K562 (cell line): ENCODE data around the gene ABCF3. TPM values are rescaled to one million over a fixed set of nuclear protein-coding genes. Genes with fewer than 3 reads are reported as not detected.
A peak's percentile ranks its signal among the peaks of the same experiment; 100 is the strongest.

Experiments used
- ATAC-seq: fragments of 200-7000 bp; cut with Tn5 transposase; 3 replicates; pipeline ENCODE4 v1.9.1; 2020; ENCODE audit warnings: moderate library complexity
- BruUV-seq: library from RNA; stranded (reverse); fragments of 400-500 nt; replicated peaks from 2 replicates; lab custom pipeline; 2021; lab: Mats Ljungman, UMichigan
- CTCF ChIA-PET: fragments of 300-600 bp; formaldehyde crosslinking; extraction: SDS; loops from one replicate; lab custom pipeline; 2021; ENCODE audit warnings: low intra/inter-chr PET ratio; lab: Yijun Ruan, JAX
- POLR2A ChIA-PET: fragments of 300-600, 350-650 bp; sonication (Branson Sonifier 250); formaldehyde crosslinking; extraction: SDS; loops from one replicate; lab custom pipeline; 2021; ENCODE audit warnings: antibody characterized with exemption, inconsistent platforms; lab: Yijun Ruan, JAX
- DNase-seq, 4 experiments: peaks; one replicate each; pipeline versions ENCODE4 v3.0.0 to v3.0.0-alpha.2; 2011 to 2018; ENCODE audit warnings: low spot score in 3 of 4, mixed read lengths in 3 of 4; ENCODE audit errors: extremely low read depth in 1 of 4
- FAIRE-seq: peaks from 2 replicates; lab custom pipeline; 2011; peaks lifted over from hg19 to GRCh38; lab: Jason Lieb, UNC
- H2AFZ ChIP-seq: 2 replicates; pipeline ENCODE4 v1.6.0; 2011; ENCODE audit warnings: low read depth, low read length, control low read depth, inconsistent platforms
- H3K27ac ChIP-seq: fragments of 200-600 bp; 3 replicates; pipeline ENCODE4 v1.8.0; 2011; ENCODE audit warnings: low read depth, mild to moderate bottlenecking, control low read depth, inconsistent platforms, low read length, moderate library complexity, mixed read lengths; ENCODE audit errors: extremely low read depth
- H3K27me3 ChIP-seq, 2 experiments: fragments of 300-600 bp in 1 of 2; 2 replicates in 1 of 2; 3 replicates in 1 of 2; pipeline versions ENCODE4 v1.6.0 to v1.8.0; 2011; ENCODE audit warnings: inconsistent platforms in 2 of 2, low read length in 2 of 2, mild to moderate bottlenecking in 1 of 2, mixed read lengths in 1 of 2, moderate library complexity in 1 of 2; ENCODE audit not compliant: control insufficient read depth in 2 of 2, insufficient read depth in 2 of 2
- H3K36me3 ChIP-seq: fragments of 300-600 bp; 3 replicates; pipeline ENCODE4 v1.8.0; 2011; ENCODE audit warnings: mild to moderate bottlenecking, low read length, inconsistent platforms; ENCODE audit not compliant: control insufficient read depth, insufficient read depth
- H3K4me1 ChIP-seq, 2 experiments: fragments of 200-600 bp in 1 of 2; replicated peaks in 1 of 2; 2 replicates in 1 of 2; 3 replicates in 1 of 2; pipeline versions ENCODE4 v1.5.1 to v1.8.0; 2011; ENCODE audit warnings: inconsistent platforms in 2 of 2, low read length in 2 of 2, mild to moderate bottlenecking in 1 of 2, mixed read lengths in 1 of 2, moderate library complexity in 1 of 2; ENCODE audit not compliant: control insufficient read depth in 2 of 2, insufficient read depth in 2 of 2
- H3K4me2 ChIP-seq: 2 replicates; pipeline ENCODE4 v1.6.1; 2011; ENCODE audit warnings: low read length, control low read depth, inconsistent platforms, mixed read lengths; ENCODE audit not compliant: insufficient read depth
- H3K4me3 ChIP-seq: fragments of 200-600 bp; sonication (generic), shearing (Covaris generic); 2 replicates; pipeline ENCODE4 v1.5.1; 2016; ENCODE audit warnings: control low read depth, inconsistent platforms
- H3K79me2 ChIP-seq: fragments of 200-600 bp; 3 replicates; pipeline ENCODE4 v1.8.0; 2011; ENCODE audit warnings: low read length, inconsistent platforms; ENCODE audit not compliant: control insufficient read depth, insufficient read depth
- H3K9ac ChIP-seq, 2 experiments: 2 replicates each; pipeline versions ENCODE4 v1.6.0 to v1.6.1; 2011; ENCODE audit warnings: low read depth in 2 of 2, low read length in 2 of 2, control low read depth in 1 of 2, inconsistent platforms in 1 of 2, mild to moderate bottlenecking in 1 of 2, mixed read lengths in 1 of 2; ENCODE audit not compliant: insufficient read depth in 1 of 2
- H3K9me1 ChIP-seq: one replicate; pipeline ENCODE4 v1.6.0; 2011; ENCODE audit warnings: inconsistent platforms, mild to moderate bottlenecking, low read length, moderate library complexity; ENCODE audit not compliant: control insufficient read depth, insufficient read depth
- H3K9me3 ChIP-seq: replicated peaks from 2 replicates; pipeline ENCODE4 v1.5.1; 2011; ENCODE audit warnings: low read depth, low read length, inconsistent platforms; ENCODE audit not compliant: control insufficient read depth, insufficient read depth
- H4K20me1 ChIP-seq: replicated peaks from 2 replicates; pipeline ENCODE4 v1.6.1; 2011; ENCODE audit warnings: low read length, inconsistent platforms, mixed read lengths; ENCODE audit not compliant: control insufficient read depth, insufficient read depth
- CHD1 ChIP-seq: fragments of 200-600 bp; sonication (generic); IDR thresholded peaks from one replicate; pipeline ENCODE4 v1.6.1; 2012; ENCODE audit warnings: mild to moderate bottlenecking, moderate library complexity, low read length, inconsistent platforms
- EWSR1 ChIP-seq: fragments of 450-650 bp; IDR thresholded peaks from 2 replicates; pipeline ENCODE4 v1.6.1; 2018; ENCODE audit warnings: borderline replicate concordance, mild to moderate bottlenecking, low read depth, moderate library complexity; ENCODE audit not compliant: partially characterized antibody
- MTA3 ChIP-seq: fragments of 450-650 bp; formaldehyde crosslinking; IDR thresholded peaks from 2 replicates; pipeline ENCODE4 v1.6.1; 2017; ENCODE audit warnings: mild to moderate bottlenecking, borderline replicate concordance
- MTF1 ChIP-seq: fragments of 250-450 bp; sonication (Bioruptor Pico); IDR thresholded peaks from 2 replicates; pipeline ENCODE4 v1.9.0; 2021; ENCODE audit warnings: moderate library complexity, mild to moderate bottlenecking, inconsistent platforms, borderline replicate concordance
- NFE2 ChIP-seq: IDR thresholded peaks from 2 replicates; pipeline ENCODE4 v1.6.1; 2014; ENCODE audit warnings: antibody characterized with exemption, low read depth
- NFIX ChIP-seq: fragments of 250-450 bp; sonication (Bioruptor Pico); IDR thresholded peaks from 2 replicates; pipeline ENCODE4 v1.4.0; 2020; ENCODE audit warnings: low read depth, mild to moderate bottlenecking, moderate library complexity
- NR0B1 ChIP-seq: fragments of 450-650 bp; IDR thresholded peaks from one replicate; pipeline ENCODE4 v1.6.1; 2018; ENCODE audit warnings: mild to moderate bottlenecking, moderate library complexity; ENCODE audit not compliant: partially characterized antibody
- PML ChIP-seq: IDR thresholded peaks from 2 replicates; pipeline ENCODE4 v1.6.1; 2012; ENCODE audit warnings: low read length, inconsistent platforms
- POLR2G ChIP-seq: fragments of 200-400 bp; formaldehyde crosslinking; IDR thresholded peaks from 2 replicates; pipeline ENCODE4 v1.6.1; 2017; ENCODE audit warnings: low read depth, mild to moderate bottlenecking, antibody characterized with exemption, low read length, moderate library complexity
- RBFOX2 ChIP-seq: fragments of 200-400 bp; formaldehyde crosslinking; IDR thresholded peaks from 2 replicates; pipeline ENCODE4 v1.6.1; 2017; ENCODE audit warnings: low read depth, mild to moderate bottlenecking, low read length, moderate library complexity
- SMARCA5 ChIP-seq: fragments of 450-650 bp; IDR thresholded peaks from 2 replicates; pipeline ENCODE4 v1.6.1; 2016
- STAT5B ChIP-seq: fragments of 250-450 bp; sonication (Bioruptor Pico); IDR thresholded peaks from 2 replicates; pipeline ENCODE4 v1.8.0; 2021; ENCODE audit warnings: mild to moderate bottlenecking, inconsistent platforms
- THRA ChIP-seq: fragments of 450-650 bp; IDR thresholded peaks from 2 replicates; pipeline ENCODE4 v1.6.1; 2017; ENCODE audit warnings: mild to moderate bottlenecking, moderate library complexity
- ZNF212 ChIP-seq: fragments of 450-650 bp; formaldehyde crosslinking; IDR thresholded peaks from 2 replicates; pipeline ENCODE4 v1.4.0; 2020; ENCODE audit warnings: mild to moderate bottlenecking
- WGBS: fragments of 100-300 bp; shearing (Covaris generic); methylation state at CpG from one replicate; pipeline ENCODE4 v1.1.6; 2016; ENCODE audit warnings: low coverage, mixed read lengths; ENCODE audit not compliant: insufficient coverage; ENCODE audit errors: missing lambda C conversion rate; 5-methylcytosine and 5-hydroxymethylcytosine counted together
- in situ Hi-C: fragments of 300-500 bp; cut with MboI; formaldehyde crosslinking; loops from 4 replicates; pipeline ENCODE4 v1.15.0; 2018; ENCODE audit warnings: inconsistent platforms, mixed read lengths
- intact Hi-C: fragments of 100-400 bp; cut with micrococcal nuclease; formaldehyde crosslinking; loops from 2 replicates; pipeline ENCODE4 v1.14.2; 2022
- polyA plus RNA-seq, 8 experiments: library from polyadenylated mRNA; depleted of rRNA in 4 of 8; stranded (reverse) in 5 of 8; unstranded in 3 of 8; fragments of >200 nt; fragmentation: Nextera tagmentation in 2 of 8; fragmentation: Illumina TruSeq in 1 of 8; extraction: Ambion mirVana in 2 of 8; extraction: Trizol in 1 of 8; gene quantifications; 2 replicates each; pipeline versions ENCODE4 v1.2.1 to v1.2.3, GENCODE V29; 2011 to 2014; ENCODE audit warnings: inconsistent platforms in 1 of 8, missing spikeins in 1 of 8
- total RNA-seq, 7 experiments: library from RNA; depleted of rRNA in 6 of 7; stranded (reverse); fragments of >200 nt in 6 of 7; fragmentation: Illumina TruSeq in 2 of 7; extraction: Trizol in 2 of 7; gene quantifications; 2 replicates each; pipeline versions ENCODE4 v1.2.1 to v1.2.3, GENCODE V29; 2011 to 2021; ENCODE audit warnings: low replicate concordance in 1 of 7
- TF ChIP-seq, protein P1 (sequence below), 2 experiments: fragments of 200-800 bp in 1 of 2; sonication (Bioruptor generic) in 1 of 2; sonication (generic) in 1 of 2; formaldehyde crosslinking in 1 of 2; IDR thresholded peaks in 1 of 2; conservative IDR thresholded peaks in 1 of 2; 2 replicates each; pipeline versions ENCODE4 v1.5.0 to v1.6.1; 2016 to 2020; ENCODE audit warnings: missing compliant biosample characterization in 1 of 2, missing genetic modification characterization in 1 of 2, missing genetic modification reagents in 1 of 2

Gene ABCF3
- total and polyA plus RNA-seq, 9 of the 15 experiments (the other 6 are each of a cell fraction or from before 2014, with no cell fraction given), result 6.7 to 77.9 (median 45.1) TPM

- no peak for TF ChIP-seq MTF1
- TF ChIP-seq, protein P1, sequence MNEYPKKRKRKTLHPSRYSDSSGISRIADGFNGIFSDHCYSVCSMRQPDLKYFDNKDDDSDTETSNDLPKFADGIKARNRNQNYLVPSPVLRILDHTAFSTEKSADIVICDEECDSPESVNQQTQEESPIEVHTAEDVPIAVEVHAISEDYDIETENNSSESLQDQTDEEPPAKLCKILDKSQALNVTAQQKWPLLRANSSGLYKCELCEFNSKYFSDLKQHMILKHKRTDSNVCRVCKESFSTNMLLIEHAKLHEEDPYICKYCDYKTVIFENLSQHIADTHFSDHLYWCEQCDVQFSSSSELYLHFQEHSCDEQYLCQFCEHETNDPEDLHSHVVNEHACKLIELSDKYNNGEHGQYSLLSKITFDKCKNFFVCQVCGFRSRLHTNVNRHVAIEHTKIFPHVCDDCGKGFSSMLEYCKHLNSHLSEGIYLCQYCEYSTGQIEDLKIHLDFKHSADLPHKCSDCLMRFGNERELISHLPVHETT (CRISPR knock-in tag; conservative IDR thresholded peaks at IDR 0.05 in 1 of 2, IDR thresholded peaks at IDR 0.05 in 1 of 2), result no peak
- TF ChIP-seq NR0B1, result no peak
- no peak for TF ChIP-seq PML
- no peak for TF ChIP-seq EWSR1
- TF ChIP-seq CHD1, result no peak
- peak; percentile 44; the same call in 1 of the 2 replicates for TF ChIP-seq SMARCA5
- TF ChIP-seq NFIX, result no peak
These were observed 20.5 kb upstream of the ABCF3 start (continued) for GRCh38 chr3:184165543-184165942.

DNA sequence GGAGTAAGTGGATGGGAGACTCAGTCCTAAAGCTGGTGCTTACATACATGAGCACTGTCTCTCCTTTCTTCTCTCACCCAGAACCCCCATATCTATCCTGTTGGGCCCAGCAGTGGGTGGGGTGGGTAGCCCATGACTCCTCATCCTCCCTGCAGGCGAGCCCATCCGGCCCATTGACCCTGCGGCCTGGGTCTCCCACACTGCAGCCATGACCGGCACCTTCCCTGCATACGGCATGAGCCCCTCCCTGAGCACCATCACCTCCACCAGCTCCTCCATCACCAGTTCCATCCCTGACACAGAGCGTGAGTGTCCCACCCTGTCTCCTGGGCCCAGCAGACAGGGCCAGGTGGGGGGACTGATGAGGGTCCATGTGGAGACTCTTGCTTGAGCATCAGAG lies 19.3 kb upstream of the ABCF3 start:
- DNase-seq (no peak), ATAC-seq (no peak), FAIRE-seq (no peak)
- WGBS, result 93% methylated on average over 4 of the region's 6 CpGs
- H3K27ac ChIP-seq, result no peak overlapping the region
- H3K9ac ChIP-seq, result peak overlapping the region in 1 of 2 experiments; percentile 66; a peak in 2 of 4 replicates
- no peaks in the 10 kb centered on the region for H4K20me1 ChIP-seq
- H3K9me1 ChIP-seq, result no peaks in the 10 kb centered on the region
- TF ChIP-seq POLR2G, result 0 out of 2 replicates have a peak, but pooled peaks have one; percentile 16
- no peak for TF ChIP-seq MTA3
- no peak for TF ChIP-seq ZNF212 (CRISPR knock-in tag)
- no peak for TF ChIP-seq STAT5B (CRISPR knock-in tag)
- TF ChIP-seq RBFOX2, result 0 out of 2 replicates have a peak, but pooled peaks have one; percentile 21
- TF ChIP-seq NFE2, result no peak
- no peak for TF ChIP-seq THRA
- POLR2A ChIA-PET, result no interaction called here
- intact Hi-C loops, result no loop called here
- H3K36me3 ChIP-seq, result peaks cover 94% of the 10 kb centered on the region; the same call in 2 of the 3 replicates
- peaks cover 7 to 17% of the 10 kb centered on the region in 2 experiments; a peak in 4 of 5 replicates for H3K4me1 ChIP-seq
- H3K27me3 ChIP-seq, result no peaks in the 10 kb centered on the region
- CTCF ChIA-PET, result no interaction called here
- no peaks in the 10 kb centered on the region for H3K9me3 ChIP-seq
- no TSS peak for BruUV-seq
- in situ Hi-C loops, result no loop called here
- H2AFZ ChIP-seq, result no peak overlapping the region
- H3K4me3 ChIP-seq, result no peak overlapping the region
- peaks cover 6% of the 10 kb centered on the region; the same call in 2 of the 3 replicates for H3K79me2 ChIP-seq
- H3K4me2 ChIP-seq, result no peak overlapping the region
